B cell (primary cell): ENCODE measurements around the gene KNTC1. TPM values are rescaled to one million over a fixed set of nuclear protein-coding genes. Genes with fewer than 3 reads are reported as not detected.
"Not testable (repeated sequence)": the region's sequence is repeated elsewhere in the genome, so short reads cannot be mapped to it uniquely, and the experiment has no call there.

ENCODE experiments used
- ATAC-seq: fragments of 200-7000 bp; cut with Tn5 transposase; one replicate; pipeline ENCODE4 v1.10.0; 2021; ENCODE audit warnings: low read depth, mild to moderate bottlenecking, moderate number of reproducible peaks, moderate library complexity
- CTCF ChIA-PET: fragments of 350-600 bp; sonication (Branson Sonifier 250); formaldehyde crosslinking; loops from one replicate; lab custom pipeline; 2021; ENCODE audit warnings: antibody characterized with exemption, inconsistent platforms; lab: Charles Lee
- POLR2A ChIA-PET: fragments of 350-600 bp; sonication (Branson Sonifier 250); formaldehyde crosslinking; loops from one replicate; lab custom pipeline; 2021; ENCODE audit warnings: antibody characterized with exemption; lab: Charles Lee
- DNase-seq: peaks from one replicate; pipeline ENCODE4 v3.0.0; 2013
- H2AFZ ChIP-seq: 2 replicates; pipeline ENCODE4 v1.6.1; 2012; ENCODE audit warnings: mild to moderate bottlenecking, low read depth, low read length; ENCODE audit not compliant: insufficient read depth, poor library complexity, severe bottlenecking
- H3K27ac ChIP-seq, 2 donors: 1 replicate in 1 of 2; 2 replicates in 1 of 2; pipeline ENCODE4 v1.5.1; 2012 to 2013; ENCODE audit warnings: low read length in 2 of 2, mild to moderate bottlenecking in 2 of 2, moderate library complexity in 1 of 2
- H3K27me3 ChIP-seq, 4 experiments: fragments of 200-600 bp in 1 of 4; sonication (generic) in 1 of 4; replicated peaks in 1 of 4; 1 replicate in 2 of 4; 2 replicates in 2 of 4; pipeline versions ENCODE4 v1.6.1 to v1.7.0; 2013 to 2016; ENCODE audit warnings: low read length in 3 of 4, mild to moderate bottlenecking in 2 of 4, mixed read lengths in 1 of 4, moderate library complexity in 1 of 4; ENCODE audit not compliant: insufficient read depth in 4 of 4, control insufficient read depth in 3 of 4; ENCODE audit errors: control extremely low read depth in 1 of 4
- H3K36me3 ChIP-seq, 2 experiments: replicated peaks in 1 of 2; 1 replicate in 1 of 2; 2 replicates in 1 of 2; pipeline versions ENCODE4 v1.6.1 to v1.7.1; 2013; ENCODE audit warnings: low read length in 1 of 2; ENCODE audit not compliant: insufficient read depth in 2 of 2, control insufficient read depth in 1 of 2; ENCODE audit errors: control extremely low read depth in 1 of 2, extremely low read depth in 1 of 2
- H3K4me1 ChIP-seq, 2 donors: fragments of 200-600 bp in 1 of 2; sonication (generic) in 1 of 2; 1 replicate in 1 of 2; 2 replicates in 1 of 2; pipeline versions ENCODE4 v1.5.1 to v1.6.1; 2013 to 2017; ENCODE audit warnings: low read length in 2 of 2; ENCODE audit not compliant: control insufficient read depth in 2 of 2, insufficient read depth in 2 of 2
- H3K4me2 ChIP-seq: replicated peaks from 2 replicates; pipeline ENCODE3; 2012; ENCODE audit warnings: mild to moderate bottlenecking, low read depth, low read length; ENCODE audit not compliant: poor library complexity, severe bottlenecking
- H3K4me3 ChIP-seq, 5 experiments: fragments of 200-600 bp in 1 of 5; sonication (generic) in 1 of 5; 1 replicate in 3 of 5; 2 replicates in 2 of 5; pipeline versions ENCODE4 v1.5.1 to v1.7.0; 2011 to 2016; ENCODE audit warnings: low read length in 4 of 5, mild to moderate bottlenecking in 4 of 5, low read depth in 2 of 5, control low read depth in 1 of 5, moderate library complexity in 1 of 5; ENCODE audit not compliant: insufficient read depth in 1 of 5; ENCODE audit errors: control extremely low read depth in 1 of 5, extremely low read depth in 1 of 5
- H3K79me2 ChIP-seq: fragments of 200-600 bp; sonication (generic); one replicate; pipeline ENCODE4 v1.6.0; 2016; ENCODE audit warnings: low read length; ENCODE audit not compliant: control insufficient read depth, insufficient read depth
- H3K9ac ChIP-seq: fragments of 200-600 bp; sonication (generic); 2 replicates; pipeline ENCODE4 v1.6.1; 2017; ENCODE audit warnings: mild to moderate bottlenecking, low read length, moderate library complexity
- H3K9me3 ChIP-seq, 3 donors: one replicate each; pipeline versions ENCODE4 v1.6.1 to v1.7.1; 2013; ENCODE audit warnings: low read length in 2 of 3; ENCODE audit not compliant: control insufficient read depth in 2 of 3, insufficient read depth in 1 of 3; ENCODE audit errors: control extremely low read depth in 1 of 3
- H4K20me1 ChIP-seq: 2 replicates; pipeline ENCODE4 v1.6.0; 2012; ENCODE audit warnings: mild to moderate bottlenecking, low read length; ENCODE audit not compliant: insufficient read depth, control insufficient read depth, poor library complexity, severe bottlenecking
- H3K27ac Mint-ChIP-seq: one replicate; pipeline ENCODE4 v1.8.0; 2021; ENCODE audit warnings: mixed read lengths
- H3K27me3 Mint-ChIP-seq: one replicate; pipeline ENCODE4 v1.8.0; 2021; ENCODE audit warnings: mixed read lengths
- H3K4me1 Mint-ChIP-seq: one replicate; pipeline ENCODE4 v1.8.0; 2021; ENCODE audit warnings: mixed read lengths
- H3K4me3 Mint-ChIP-seq: one replicate; pipeline ENCODE4 v1.8.0; 2021; ENCODE audit warnings: mixed read lengths
- H3K9me3 Mint-ChIP-seq: one replicate; pipeline ENCODE4 v1.8.0; 2022; ENCODE audit warnings: mixed read lengths; ENCODE audit not compliant: insufficient read depth
- EZH2 ChIP-seq: IDR thresholded peaks from 2 replicates; pipeline ENCODE4 v1.6.1; 2012; ENCODE audit warnings: borderline replicate concordance, low read depth, mild to moderate bottlenecking, moderate library complexity, low read length; ENCODE audit not compliant: insufficient read depth, poor library complexity, severe bottlenecking
- WGBS: methylation state at CpG from one replicate; pipeline ENCODE4 v1.1.5; 2013; ENCODE audit warnings: missing lambda C conversion rate; ENCODE audit not compliant: insufficient coverage; 5-methylcytosine and 5-hydroxymethylcytosine counted together
- intact Hi-C: fragments of 100-400 bp; cut with micrococcal nuclease; formaldehyde crosslinking; loops from one replicate; pipeline ENCODE4 v1.10.0; 2022
- polyA plus RNA-seq: library from polyadenylated mRNA; depleted of rRNA; stranded (reverse); fragments of >200 nt; gene quantifications from 2 replicates; pipeline ENCODE4 v1.2.3, GENCODE V29; 2012
- total RNA-seq, 2 donors: library from RNA; stranded (reverse); fragments of 120-200 nt in 1 of 2; gene quantifications; 1 replicate in 1 of 2; 2 replicates in 1 of 2; pipeline versions ENCODE4 v1.2.3 to v1.2.4, GENCODE V29; 2013 to 2022
- TF ChIP-seq, protein P1 (sequence below): fragments of 200-600 bp; IDR thresholded peaks from one replicate; pipeline ENCODE4 v1.8.0; 2022; ENCODE audit warnings: antibody characterized with exemption, mild to moderate bottlenecking

Gene KNTC1
- total and polyA plus RNA-seq, 2 donors (not counting 1 experiment from before 2014, with no cell fraction given): 27.1 to 52.4 TPM

DNA sequence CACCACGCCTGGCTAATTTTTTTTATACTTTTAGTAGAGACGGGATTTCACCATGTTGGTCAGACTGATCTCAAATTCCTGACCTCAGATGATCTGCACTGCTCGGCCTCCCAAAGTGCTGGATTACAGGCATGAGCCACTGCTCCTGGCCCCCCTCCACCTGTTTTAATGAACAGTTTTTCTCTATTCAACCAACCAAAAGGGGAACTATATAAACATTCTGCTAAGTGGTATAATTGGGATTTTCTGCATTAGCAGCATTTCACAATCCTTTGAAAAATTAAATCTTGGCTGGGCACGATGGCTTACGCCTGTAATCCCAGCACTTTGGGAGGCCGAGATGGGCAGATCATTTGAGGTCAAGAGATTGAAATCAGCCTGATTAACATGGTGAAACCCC is 44.8 kb downstream of the KNTC1 start:
- no peaks in the 10 kb centered on the region for H3K4me1 Mint-ChIP-seq
- ChIA-PET CTCF (no interaction called here), POLR2A (no interaction called here)
- H3K9me3 Mint-ChIP-seq: no peaks in the 10 kb centered on the region
- Histone ChIP-seq H3K36me3 (peaks cover 10 to 42% of the 10 kb centered on the region in 2 experiments), H2AFZ (no peak overlapping the region), H3K27me3 (no peaks in the 10 kb centered on the region), H3K4me1 (no peaks in the 10 kb centered on the region), H4K20me1 (no peaks in the 10 kb centered on the region), H3K9ac (no peak overlapping the region), H3K4me3 (no peak overlapping the region), H3K27ac (no peak overlapping the region), H3K79me2 (no peaks in the 10 kb centered on the region), H3K4me2 (no peak overlapping the region), H3K9me3 (no peaks in the 10 kb centered on the region)
- ATAC-seq: no peak
- TF ChIP-seq EZH2: no peak
- TF ChIP-seq, protein P1, sequence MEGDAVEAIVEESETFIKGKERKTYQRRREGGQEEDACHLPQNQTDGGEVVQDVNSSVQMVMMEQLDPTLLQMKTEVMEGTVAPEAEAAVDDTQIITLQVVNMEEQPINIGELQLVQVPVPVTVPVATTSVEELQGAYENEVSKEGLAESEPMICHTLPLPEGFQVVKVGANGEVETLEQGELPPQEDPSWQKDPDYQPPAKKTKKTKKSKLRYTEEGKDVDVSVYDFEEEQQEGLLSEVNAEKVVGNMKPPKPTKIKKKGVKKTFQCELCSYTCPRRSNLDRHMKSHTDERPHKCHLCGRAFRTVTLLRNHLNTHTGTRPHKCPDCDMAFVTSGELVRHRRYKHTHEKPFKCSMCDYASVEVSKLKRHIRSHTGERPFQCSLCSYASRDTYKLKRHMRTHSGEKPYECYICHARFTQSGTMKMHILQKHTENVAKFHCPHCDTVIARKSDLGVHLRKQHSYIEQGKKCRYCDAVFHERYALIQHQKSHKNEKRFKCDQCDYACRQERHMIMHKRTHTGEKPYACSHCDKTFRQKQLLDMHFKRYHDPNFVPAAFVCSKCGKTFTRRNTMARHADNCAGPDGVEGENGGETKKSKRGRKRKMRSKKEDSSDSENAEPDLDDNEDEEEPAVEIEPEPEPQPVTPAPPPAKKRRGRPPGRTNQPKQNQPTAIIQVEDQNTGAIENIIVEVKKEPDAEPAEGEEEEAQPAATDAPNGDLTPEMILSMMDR: no peak
- H3K27me3 Mint-ChIP-seq: no peaks in the 10 kb centered on the region
- H3K27ac Mint-ChIP-seq: no peak overlapping the region
- intact Hi-C loops: no loop called here
- H3K4me3 Mint-ChIP-seq: no peak overlapping the region
- no peak for DNase-seq
- WGBS: 94% methylated on average over 3 of the region's 6 CpGs

DNA sequence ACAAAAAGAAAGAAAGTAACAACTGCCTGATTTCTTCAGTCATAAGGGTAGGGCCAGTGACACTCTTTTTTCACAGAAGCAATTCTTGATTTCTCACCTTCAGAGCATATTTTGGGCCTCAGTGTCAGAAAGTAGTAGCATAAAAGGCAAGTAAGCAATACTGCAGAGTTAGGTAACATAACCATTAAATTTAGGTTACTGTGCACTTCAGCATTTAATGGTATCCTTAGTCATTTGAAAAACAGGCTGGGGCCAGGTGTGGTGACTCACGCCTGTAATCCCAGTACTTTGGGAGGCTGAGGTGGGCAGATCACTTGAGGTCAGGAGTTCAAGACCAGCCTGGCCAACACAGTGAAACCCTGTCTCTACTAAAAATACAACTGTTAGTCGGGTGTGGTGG is 56.2 kb downstream of the KNTC1 start:
- H3K27me3 ChIP-seq, intact Hi-C loops, ATAC-seq, DNase-seq, H3K4me3 Mint-ChIP-seq, POLR2A ChIA-PET, H4K20me1 ChIP-seq, H3K27ac Mint-ChIP-seq, H3K4me2 ChIP-seq, H3K27me3 Mint-ChIP-seq, H3K4me3 ChIP-seq, H3K9ac ChIP-seq, H3K9me3 ChIP-seq, CTCF ChIA-PET, H3K9me3 Mint-ChIP-seq, H2AFZ ChIP-seq, H3K4me1 Mint-ChIP-seq, H3K79me2 ChIP-seq, H3K4me1 ChIP-seq, H3K27ac ChIP-seq: not testable (repeated sequence)
- peaks cover 12 to 37% of the 10 kb centered on the region in 2 experiments for H3K36me3 ChIP-seq
- no CpG with 5 or more reads among the region's 2 CpGs for WGBS
